ENCODE results near the gene DRD2. TPM values are rescaled to one million over a fixed set of nuclear protein-coding genes. Genes with fewer than 3 reads are reported as not detected.

The DRD2 gene
- total and polyA plus RNA-seq, 2 of the 13 experiments (the other 11 are each of a cell fraction or from before 2014, with no cell fraction given), result not detected

GRCh38 chr11:113373981-113374560 is 101.1 kb downstream of the DRD2 start (continued):
- TF ChIP-seq MLLT10 (CRISPR knock-in tag; IDR thresholded peaks at IDR 0.05) (no peak), ZNF512 (CRISPR knock-in tag; IDR thresholded peaks at IDR 0.05) (no peak), TBX3 (IDR thresholded peaks at IDR 0.05; ENCODE audit: borderline replicate concordance) (no peak)

GRCh38 chr11:113373306-113373705 is 101.9 kb downstream of the DRD2 start:
- H3K79me2 ChIP-seq (ENCODE audit: insufficient read depth, low read length), result no peaks in the 10 kb centered on the region
- ChIA-PET POLR2A (no interaction called here), CTCF (ENCODE audit: low intra/inter-chr PET ratio, low total read pairs) (no interaction called here)
- intact Hi-C loops (cut with micrococcal nuclease; ENCODE audit: unreplicated experiment), result no loop called here
- no peaks in the 10 kb centered on the region for H3K27me3 ChIP-seq (ENCODE audit: control insufficient read depth in 1 of 2, insufficient read depth in 2 of 2, low read length in 2 of 2)
- in situ Hi-C loops (cut with HindIII; ENCODE audit: extremely low pct_ligation_motif_present, low pct_unique_long_range_greater_than_20kb), result no loop called here
- H4K20me1 ChIP-seq (ENCODE audit: insufficient read depth, low read length), result no peaks in the 10 kb centered on the region
- TF ChIP-seq ZBTB44 (CRISPR knock-in tag; IDR thresholded peaks at IDR 0.05) (no peak), GABPB1 (CRISPR knock-in tag; IDR thresholded peaks at IDR 0.05) (no peak), ZNF264 (CRISPR knock-in tag; IDR thresholded peaks at IDR 0.05) (no peak), ZBTB7A (CRISPR knock-in tag; IDR thresholded peaks at IDR 0.05) (no peak), ZNF572 (CRISPR knock-in tag; IDR thresholded peaks at IDR 0.05) (no peak), DR1 (CRISPR knock-in tag; IDR thresholded peaks at IDR 0.05) (no peak), KDM4B (CRISPR knock-in tag; IDR thresholded peaks at IDR 0.05) (no peak), PREB (CRISPR knock-in tag; IDR thresholded peaks at IDR 0.05) (no peak), CENPX (CRISPR knock-in tag; IDR thresholded peaks at IDR 0.05) (no peak), ZNF891 (CRISPR knock-in tag; IDR thresholded peaks at IDR 0.05) (no peak), HOMEZ (CRISPR knock-in tag; IDR thresholded peaks at IDR 0.05; ENCODE audit: low read depth) (no peak)
- H3K9me3 ChIP-seq (ENCODE audit: low read length), result no peaks in the 10 kb centered on the region
- DNase-seq (ENCODE audit: low spot score) (no peak), FAIRE-seq (no peak), ATAC-seq (no peak)
- no peak overlapping the region for H3K27ac ChIP-seq (ENCODE audit: extremely low read length, insufficient read depth, low read length)
- H3K36me3 ChIP-seq (replicated peaks in 1 of 2; ENCODE audit: control insufficient read depth in 1 of 2, insufficient read depth in 2 of 2, low read length in 2 of 2), result no peaks in the 10 kb centered on the region
- 79% methylated on average over 3 of the region's 3 CpGs for WGBS (ENCODE audit: low lambda C conversion rate)
- no peak overlapping the region for H3K4me3 ChIP-seq (replicated peaks in 1 of 3; ENCODE audit: insufficient read depth in 1 of 3, low read depth in 2 of 3, low read length in 3 of 3)
- no TSS peak for BruUV-seq (replicated peaks)
- H3K4me1 ChIP-seq (ENCODE audit: insufficient read depth, low read length), result no peaks in the 10 kb centered on the region
- no peak overlapping the region for H2AFZ ChIP-seq (ENCODE audit: low read length)
- no peak overlapping the region for H3K9ac ChIP-seq (ENCODE audit: insufficient read depth, low read depth, low read length)
- H3K4me2 ChIP-seq (ENCODE audit: low read depth, low read length), result no peak overlapping the region
